ENCODE measurements around the gene BANF1. TPM values are rescaled to one million over a fixed set of nuclear protein-coding genes. Genes with fewer than 3 reads are reported as not detected.

Gene BANF1, protein sequence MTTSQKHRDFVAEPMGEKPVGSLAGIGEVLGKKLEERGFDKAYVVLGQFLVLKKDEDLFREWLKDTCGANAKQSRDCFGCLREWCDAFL
- 10 to 100 TPM; 23.9 to 68.9 (median 51.0) TPM for total RNA-seq

DNA sequence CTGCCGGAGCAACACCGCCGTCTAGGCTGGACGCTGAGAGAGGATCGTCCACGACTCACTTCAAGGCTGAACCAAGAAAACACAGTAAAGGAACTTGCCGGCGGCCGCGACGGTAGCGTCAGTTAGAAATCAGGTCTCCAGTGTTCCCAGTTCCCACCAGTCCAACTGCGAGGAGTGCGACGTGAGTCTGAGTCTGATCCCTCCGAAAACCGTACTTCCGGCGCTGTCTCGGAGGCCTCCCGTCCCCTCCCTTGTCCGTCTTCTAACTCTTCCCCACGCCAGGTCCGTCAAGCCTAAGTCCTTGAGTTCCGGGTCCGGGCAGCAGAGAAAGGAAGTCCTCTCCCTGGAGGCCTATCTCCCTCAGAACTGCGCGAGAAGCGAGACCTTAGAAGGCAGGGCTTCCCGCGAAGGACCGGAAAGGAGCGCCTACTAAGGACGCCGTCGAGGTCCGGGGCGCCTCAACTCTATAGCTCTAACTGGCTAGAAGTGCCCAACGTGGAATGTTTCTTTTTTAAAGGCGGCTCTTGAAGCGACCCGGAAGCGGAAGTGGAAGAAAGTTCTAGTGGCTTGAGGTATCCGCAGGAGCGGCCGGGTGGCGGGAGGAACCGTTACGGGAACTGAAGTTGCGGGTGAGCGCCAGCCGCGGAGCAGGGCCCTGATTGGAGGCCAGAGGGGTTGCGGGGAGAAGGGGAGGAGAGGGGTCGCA, at the start of gene BANF1, which contains the start of gene EIF1AD:
TSS of gene BANF1 (plus strand) at position 562 of the 706 bp plus-strand sequence. CDS start 748 bp downstream, outside the sequence.
TSS of gene EIF1AD (minus strand) at position 216 of the 706 bp plus-strand sequence. CDS start 1,768 bp downstream, outside the sequence.
- DNase-seq (ENCODE audit: low spot score in 2 of 2), result peak; percentile 77 to 92
- Histone ChIP-seq H3K9me3 (no peaks in the 10 kb centered on the region), H3K36me3 (peaks cover 0 to 53% (median 13%) of the 10 kb centered on the region in 3 donors), H3K27me3 (no peaks in the 10 kb centered on the region), H3K27ac (peak within 1 kb of the TSS; percentile 89 to 96 (median 90)), H3K4me3 (peak within 1 kb of the TSS; percentile 68 to 83 (median 75)), H3K4me1 (peaks cover 0 to 29% (median 16%) of the 10 kb centered on the region in 4 donors)
- TF ChIP-seq EP300 (IDR thresholded peaks at IDR 0.05), result peak in 1 of 2 donors; percentile 98
- TF ChIP-seq POLR2A (IDR thresholded peaks at IDR 0.05), result peak; percentile 16 to 48
- TF ChIP-seq, protein P1, sequence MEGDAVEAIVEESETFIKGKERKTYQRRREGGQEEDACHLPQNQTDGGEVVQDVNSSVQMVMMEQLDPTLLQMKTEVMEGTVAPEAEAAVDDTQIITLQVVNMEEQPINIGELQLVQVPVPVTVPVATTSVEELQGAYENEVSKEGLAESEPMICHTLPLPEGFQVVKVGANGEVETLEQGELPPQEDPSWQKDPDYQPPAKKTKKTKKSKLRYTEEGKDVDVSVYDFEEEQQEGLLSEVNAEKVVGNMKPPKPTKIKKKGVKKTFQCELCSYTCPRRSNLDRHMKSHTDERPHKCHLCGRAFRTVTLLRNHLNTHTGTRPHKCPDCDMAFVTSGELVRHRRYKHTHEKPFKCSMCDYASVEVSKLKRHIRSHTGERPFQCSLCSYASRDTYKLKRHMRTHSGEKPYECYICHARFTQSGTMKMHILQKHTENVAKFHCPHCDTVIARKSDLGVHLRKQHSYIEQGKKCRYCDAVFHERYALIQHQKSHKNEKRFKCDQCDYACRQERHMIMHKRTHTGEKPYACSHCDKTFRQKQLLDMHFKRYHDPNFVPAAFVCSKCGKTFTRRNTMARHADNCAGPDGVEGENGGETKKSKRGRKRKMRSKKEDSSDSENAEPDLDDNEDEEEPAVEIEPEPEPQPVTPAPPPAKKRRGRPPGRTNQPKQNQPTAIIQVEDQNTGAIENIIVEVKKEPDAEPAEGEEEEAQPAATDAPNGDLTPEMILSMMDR (IDR thresholded peaks at IDR 0.05), result peak in 2 of 5 experiments; percentile 42 to 44
- WGBS, 2 donors, result 0% methylated on average over 47 to 55 of the region's 55 CpGs

DNA sequence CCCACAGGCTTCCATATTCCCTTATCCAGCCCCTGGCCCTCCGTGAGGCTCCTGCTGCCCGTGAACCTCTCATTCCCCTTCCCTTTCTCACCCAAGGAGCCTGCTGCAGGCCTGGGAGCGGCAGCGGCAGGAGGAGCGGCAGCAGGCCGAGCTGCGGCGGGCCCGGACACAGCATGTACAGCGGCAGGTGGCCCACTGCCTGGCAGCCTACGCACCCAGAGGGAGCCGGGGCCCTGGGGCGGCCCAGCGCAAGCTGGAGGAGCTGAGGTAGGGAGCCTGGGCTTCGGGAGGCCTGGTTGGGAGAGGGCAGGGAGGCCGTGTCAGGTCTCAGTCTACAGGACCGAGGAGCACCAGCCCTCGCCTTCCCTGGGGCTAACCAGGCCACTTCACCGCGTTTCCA, 48.8 kb upstream of the BANF1 start:
- WGBS, 2 donors, result 87 to 88% methylated on average over 13 to 14 of the region's 20 CpGs
- peaks cover 0 to 12% of the 10 kb centered on the region in 2 donors for H3K27me3 ChIP-seq
- no peak overlapping the region for H3K4me3 ChIP-seq
- no peaks in the 10 kb centered on the region for H3K9me3 ChIP-seq
- DNase-seq (ENCODE audit: low spot score in 2 of 2), result no peak
- H3K27ac ChIP-seq, result no peak overlapping the region
- TF ChIP-seq, protein P1 (IDR thresholded peaks at IDR 0.05), result no peak
- TF ChIP-seq EP300 (IDR thresholded peaks at IDR 0.05) (no peak), POLR2A (IDR thresholded peaks at IDR 0.05) (no peak)
- H3K4me1 ChIP-seq, result no peaks in the 10 kb centered on the region
- H3K36me3 ChIP-seq, result no peaks in the 10 kb centered on the region

DNA sequence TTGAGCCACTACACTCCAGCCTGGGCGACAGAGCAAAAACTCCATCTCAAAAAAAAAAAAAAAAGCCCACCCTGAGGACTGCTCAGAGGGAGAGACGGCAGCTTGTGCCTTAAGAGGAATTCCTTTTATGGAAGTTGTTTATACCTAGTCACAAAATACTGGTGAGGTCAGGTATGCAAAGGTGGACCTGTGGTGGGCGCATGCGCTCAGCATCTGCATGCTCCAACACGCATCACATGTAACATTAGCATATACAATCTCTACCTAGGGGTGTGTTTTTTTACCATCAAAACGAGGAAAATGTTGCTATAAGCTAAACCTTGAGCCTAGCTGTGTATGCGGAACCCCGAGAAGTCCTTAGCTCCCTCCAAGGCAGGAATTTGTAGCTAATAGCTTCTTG, 47.5 kb upstream of the BANF1 start:
- no peak for DNase-seq (ENCODE audit: low spot score in 2 of 2)
- WGBS, 2 donors, result 72 to 74% methylated on average over 8 of the region's 8 CpGs
- H3K9me3 ChIP-seq, result no peaks in the 10 kb centered on the region
- no peaks in the 10 kb centered on the region for H3K36me3 ChIP-seq
- no peak for TF ChIP-seq EP300 (IDR thresholded peaks at IDR 0.05)
- TF ChIP-seq, protein P1 (IDR thresholded peaks at IDR 0.05), result no peak
- no peak for TF ChIP-seq POLR2A (IDR thresholded peaks at IDR 0.05)
- peaks cover 0 to 12% of the 10 kb centered on the region in 2 donors for H3K27me3 ChIP-seq
- no peaks in the 10 kb centered on the region for H3K4me1 ChIP-seq
- H3K4me3 ChIP-seq, result no peak overlapping the region
- H3K27ac ChIP-seq, result no peak overlapping the region

DNA sequence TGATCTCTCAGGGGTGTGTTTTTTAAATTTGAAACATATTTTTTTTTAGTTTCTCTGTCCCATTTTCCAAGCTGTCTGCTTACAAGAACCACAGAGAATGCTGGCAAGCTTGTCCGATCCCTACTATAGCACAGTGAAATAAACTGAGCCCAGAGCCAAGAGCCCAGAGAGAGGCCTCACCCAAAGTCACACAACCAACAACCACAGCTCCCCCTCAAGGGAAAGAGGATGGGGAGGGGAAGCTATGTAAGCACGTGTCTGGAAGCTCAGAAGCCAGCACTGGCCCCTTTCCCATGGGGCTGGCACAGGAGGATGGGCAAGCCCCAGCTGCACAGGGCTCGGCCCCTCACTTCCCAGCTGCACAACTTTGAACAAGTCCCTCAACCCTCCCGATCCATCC, 44.0 kb upstream of the BANF1 start:
- H3K27ac ChIP-seq, result no peak overlapping the region
- DNase-seq (ENCODE audit: low spot score in 2 of 2), result no peak
- TF ChIP-seq, protein P1 (IDR thresholded peaks at IDR 0.05), result no peak
- TF ChIP-seq POLR2A (IDR thresholded peaks at IDR 0.05) (no peak), EP300 (IDR thresholded peaks at IDR 0.05) (no peak)
- no peak overlapping the region for H3K4me3 ChIP-seq
- 64 to 73% methylated on average over 4 of the region's 4 CpGs for WGBS, 2 donors
- no peaks in the 10 kb centered on the region for H3K36me3 ChIP-seq
- H3K27me3 ChIP-seq, result peaks cover 0 to 12% of the 10 kb centered on the region in 2 donors
- H3K4me1 ChIP-seq, result peaks cover 0 to 17% (median 13%) of the 10 kb centered on the region in 4 donors
- no peaks in the 10 kb centered on the region for H3K9me3 ChIP-seq
